ENCODE results near the gene TENT5C.

TENT5C gene

DNA sequence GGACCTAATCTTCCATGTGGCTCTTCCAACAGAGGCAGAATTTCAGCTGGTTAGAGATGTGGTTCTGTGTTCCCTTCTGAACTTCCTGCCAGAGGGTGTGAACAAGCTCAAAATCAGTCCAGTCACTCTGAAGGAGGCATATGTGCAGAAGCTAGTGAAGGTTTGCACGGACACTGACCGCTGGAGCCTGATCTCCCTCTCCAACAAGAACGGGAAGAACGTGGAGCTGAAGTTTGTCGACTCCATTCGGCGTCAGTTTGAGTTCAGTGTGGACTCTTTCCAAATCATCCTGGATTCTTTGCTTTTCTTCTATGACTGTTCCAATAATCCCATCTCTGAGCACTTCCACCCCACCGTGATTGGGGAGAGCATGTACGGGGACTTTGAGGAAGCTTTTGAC is 17.3 kb downstream of the TENT5C start:
- 96% methylated on average over 9 of the region's 9 CpGs for WGBS

DNA sequence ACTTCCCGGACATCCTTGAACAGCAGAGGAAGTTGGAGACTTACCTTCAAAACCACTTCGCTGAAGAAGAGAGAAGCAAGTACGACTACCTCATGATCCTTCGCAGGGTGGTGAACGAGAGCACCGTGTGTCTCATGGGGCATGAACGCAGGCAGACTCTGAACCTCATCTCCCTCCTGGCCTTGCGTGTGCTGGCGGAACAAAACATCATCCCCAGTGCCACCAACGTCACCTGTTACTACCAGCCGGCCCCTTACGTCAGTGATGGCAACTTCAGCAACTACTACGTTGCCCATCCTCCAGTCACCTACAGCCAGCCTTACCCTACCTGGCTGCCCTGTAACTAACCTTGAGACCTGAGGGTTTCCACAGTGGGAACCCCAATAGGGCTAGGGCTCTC is 17.9 kb downstream of the TENT5C start:
- no peak overlapping the region for H3K4ac ChIP-seq (ENCODE audit: low read depth in 1 of 2, low read length in 2 of 2)
- H4K8ac ChIP-seq (ENCODE audit: low read length) = no peak overlapping the region
- H3K27me3 ChIP-seq (ENCODE audit: control insufficient read depth in 1 of 2, insufficient read depth in 1 of 2, low read length in 2 of 2) = peaks cover 9 to 21% of the 10 kb centered on the region in 2 experiments
- DNase-seq = no peak
- H2AFZ ChIP-seq (ENCODE audit: low read depth, low read length) = no peak overlapping the region
- no peak overlapping the region for H4K91ac ChIP-seq (ENCODE audit: low read length)
- H2BK12ac ChIP-seq (ENCODE audit: low read length in 2 of 2) = no peak overlapping the region
- H2AK5ac ChIP-seq (ENCODE audit: low read length, severe bottlenecking) = no peak overlapping the region
- H3K18ac ChIP-seq (ENCODE audit: low read depth in 1 of 2, low read length in 2 of 2) = no peak overlapping the region
- no peak overlapping the region for H3K23ac ChIP-seq (ENCODE audit: low read length in 2 of 2)
- H3K4me3 ChIP-seq (ENCODE audit: insufficient read depth in 1 of 2, low read depth in 1 of 2, low read length in 2 of 2) = no peak overlapping the region
- H3K14ac ChIP-seq (ENCODE audit: low read length in 2 of 2) = no peak overlapping the region
- no peak overlapping the region for H2BK5ac ChIP-seq (ENCODE audit: low read depth, low read length, poor library complexity, severe bottlenecking)
- H3K4me1 ChIP-seq (ENCODE audit: control insufficient read depth, insufficient read depth, low read depth, low read length) = no peaks in the 10 kb centered on the region
- no peaks in the 10 kb centered on the region for H3K9me3 ChIP-seq (ENCODE audit: control insufficient read depth, low read length)
- no peaks in the 10 kb centered on the region for H3K36me3 ChIP-seq (ENCODE audit: control insufficient read depth in 1 of 2, insufficient read depth in 2 of 2, low read depth in 1 of 2, low read length in 2 of 2)
- H3K9ac ChIP-seq (ENCODE audit: low read length) = no peak overlapping the region
- WGBS = 97% methylated on average over 13 of the region's 13 CpGs
- no peak overlapping the region for H2BK15ac ChIP-seq (ENCODE audit: low read depth, poor library complexity, severe bottlenecking)
- H3K27ac ChIP-seq (ENCODE audit: low read length, poor library complexity, severe bottlenecking) = no peak overlapping the region
- H3K79me1 ChIP-seq (replicated peaks; ENCODE audit: low read length, poor library complexity, severe bottlenecking) = no peaks in the 10 kb centered on the region
- no peak overlapping the region for H2BK120ac ChIP-seq (ENCODE audit: low read depth, low read length)
- H3K4me2 ChIP-seq (ENCODE audit: low read length, poor library complexity, severe bottlenecking) = no peak overlapping the region

More for the DNA sequence above, 17.3 kb downstream of the TENT5C start:
- Histone ChIP-seq H3K4me3 (ENCODE audit: insufficient read depth in 1 of 2, low read depth in 1 of 2, low read length in 2 of 2) (no peak overlapping the region), H3K4me1 (ENCODE audit: control insufficient read depth, insufficient read depth, low read depth, low read length) (no peaks in the 10 kb centered on the region), H3K79me1 (replicated peaks; ENCODE audit: low read length, poor library complexity, severe bottlenecking) (no peaks in the 10 kb centered on the region), H3K27me3 (ENCODE audit: control insufficient read depth in 1 of 2, insufficient read depth in 1 of 2, low read length in 2 of 2) (peaks cover 7 to 21% of the 10 kb centered on the region in 2 experiments), H3K14ac (ENCODE audit: low read length in 2 of 2) (no peak overlapping the region), H2AK5ac (ENCODE audit: low read length, severe bottlenecking) (no peak overlapping the region), H2BK120ac (ENCODE audit: low read depth, low read length) (no peak overlapping the region), H3K4ac (ENCODE audit: low read depth in 1 of 2, low read length in 2 of 2) (no peak overlapping the region), H3K27ac (ENCODE audit: low read length, poor library complexity, severe bottlenecking) (no peak overlapping the region), H3K23ac (ENCODE audit: low read length in 2 of 2) (no peak overlapping the region), H2BK12ac (ENCODE audit: low read length in 2 of 2) (no peak overlapping the region), H3K36me3 (ENCODE audit: control insufficient read depth in 1 of 2, insufficient read depth in 2 of 2, low read depth in 1 of 2, low read length in 2 of 2) (no peaks in the 10 kb centered on the region), H3K18ac (ENCODE audit: low read depth in 1 of 2, low read length in 2 of 2) (no peak overlapping the region), H4K8ac (ENCODE audit: low read length) (no peak overlapping the region), H3K4me2 (ENCODE audit: low read length, poor library complexity, severe bottlenecking) (no peak overlapping the region), H2BK15ac (ENCODE audit: low read depth, poor library complexity, severe bottlenecking) (no peak overlapping the region), H4K91ac (ENCODE audit: low read length) (no peak overlapping the region), H3K9me3 (ENCODE audit: control insufficient read depth, low read length) (no peaks in the 10 kb centered on the region), H3K9ac (ENCODE audit: low read length) (no peak overlapping the region), H2BK5ac (ENCODE audit: low read depth, low read length, poor library complexity, severe bottlenecking) (no peak overlapping the region), H2AFZ (ENCODE audit: low read depth, low read length) (no peak overlapping the region)
- DNase-seq = no peak

- Histone ChIP-seq H3K23ac (ENCODE audit: low read length in 2 of 2) (no peak overlapping the region), H2BK12ac (ENCODE audit: low read length in 2 of 2) (no peak overlapping the region), H3K18ac (ENCODE audit: low read depth in 1 of 2, low read length in 2 of 2) (no peak overlapping the region), H3K4me3 (ENCODE audit: insufficient read depth in 1 of 2, low read depth in 1 of 2, low read length in 2 of 2) (no peak overlapping the region), H3K27me3 (ENCODE audit: control insufficient read depth in 1 of 2, insufficient read depth in 1 of 2, low read length in 2 of 2) (peaks cover 23 to 42% of the 10 kb centered on the region in 2 experiments), H2AK5ac (ENCODE audit: low read length, severe bottlenecking) (no peak overlapping the region), H4K8ac (ENCODE audit: low read length) (no peak overlapping the region), H2BK15ac (ENCODE audit: low read depth, poor library complexity, severe bottlenecking) (no peak overlapping the region), H4K91ac (ENCODE audit: low read length) (no peak overlapping the region), H3K9ac (ENCODE audit: low read length) (no peak overlapping the region), H3K9me3 (ENCODE audit: control insufficient read depth, low read length) (no peaks in the 10 kb centered on the region), H3K36me3 (ENCODE audit: control insufficient read depth in 1 of 2, insufficient read depth in 2 of 2, low read depth in 1 of 2, low read length in 2 of 2) (no peaks in the 10 kb centered on the region), H2BK120ac (ENCODE audit: low read depth, low read length) (no peak overlapping the region), H2AFZ (ENCODE audit: low read depth, low read length) (no peak overlapping the region), H3K79me1 (replicated peaks; ENCODE audit: low read length, poor library complexity, severe bottlenecking) (no peaks in the 10 kb centered on the region), H3K27ac (ENCODE audit: low read length, poor library complexity, severe bottlenecking) (no peak overlapping the region), H3K4ac (ENCODE audit: low read depth in 1 of 2, low read length in 2 of 2) (no peak overlapping the region), H3K4me1 (ENCODE audit: control insufficient read depth, insufficient read depth, low read depth, low read length) (no peaks in the 10 kb centered on the region), H3K4me2 (ENCODE audit: low read length, poor library complexity, severe bottlenecking) (no peak overlapping the region), H2BK5ac (ENCODE audit: low read depth, low read length, poor library complexity, severe bottlenecking) (no peak overlapping the region), H3K14ac (ENCODE audit: low read length in 2 of 2) (no peak overlapping the region)
- WGBS = 100% methylated on average over 5 of the region's 6 CpGs
- DNase-seq = no peak
Observed at GRCh38 chr1:117627546-117628130, 21.8 kb downstream of the TENT5C start.

DNA sequence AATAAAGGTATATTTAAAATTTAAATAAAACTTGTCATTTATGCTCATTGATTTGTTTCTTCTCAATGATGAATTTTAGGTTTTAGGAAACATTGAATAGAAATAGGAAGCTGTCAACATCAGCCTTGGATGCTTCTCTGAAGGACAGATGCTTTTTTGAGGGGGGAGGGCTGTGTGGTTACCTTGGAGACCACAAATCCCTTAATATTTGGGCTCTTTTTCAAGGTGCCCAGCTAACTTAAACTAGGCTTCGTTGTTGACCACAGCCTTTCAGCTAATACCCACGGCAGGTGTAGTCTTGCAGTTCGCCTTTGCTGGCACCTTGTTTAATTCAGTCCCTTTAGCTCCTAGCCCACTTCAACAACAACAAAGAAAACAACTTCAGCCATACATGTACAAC is 22.5 kb downstream of the TENT5C start:
- H3K4me2 ChIP-seq (ENCODE audit: low read length, poor library complexity, severe bottlenecking) = no peak overlapping the region
- H2BK15ac ChIP-seq (ENCODE audit: low read depth, poor library complexity, severe bottlenecking) = no peak overlapping the region
- H3K27ac ChIP-seq (ENCODE audit: low read length, poor library complexity, severe bottlenecking) = no peak overlapping the region
- no peak overlapping the region for H3K4ac ChIP-seq (ENCODE audit: low read depth in 1 of 2, low read length in 2 of 2)
- H2AK5ac ChIP-seq (ENCODE audit: low read length, severe bottlenecking) = no peak overlapping the region
- no peak for DNase-seq
- H2BK12ac ChIP-seq (ENCODE audit: low read length in 2 of 2) = no peak overlapping the region
- no peak overlapping the region for H2BK5ac ChIP-seq (ENCODE audit: low read depth, low read length, poor library complexity, severe bottlenecking)
- no peaks in the 10 kb centered on the region for H3K79me1 ChIP-seq (replicated peaks; ENCODE audit: low read length, poor library complexity, severe bottlenecking)
- H2AFZ ChIP-seq (ENCODE audit: low read depth, low read length) = no peak overlapping the region
- H3K27me3 ChIP-seq (ENCODE audit: control insufficient read depth in 1 of 2, insufficient read depth in 1 of 2, low read length in 2 of 2) = peaks cover 18 to 48% of the 10 kb centered on the region in 2 experiments
- no peak overlapping the region for H3K23ac ChIP-seq (ENCODE audit: low read length in 2 of 2)
- 97% methylated on average over 3 of the region's 3 CpGs for WGBS
- H3K4me3 ChIP-seq (ENCODE audit: insufficient read depth in 1 of 2, low read depth in 1 of 2, low read length in 2 of 2) = no peak overlapping the region
- no peak overlapping the region for H2BK120ac ChIP-seq (ENCODE audit: low read depth, low read length)
- H4K8ac ChIP-seq (ENCODE audit: low read length) = no peak overlapping the region
- H3K36me3 ChIP-seq (ENCODE audit: control insufficient read depth in 1 of 2, insufficient read depth in 2 of 2, low read depth in 1 of 2, low read length in 2 of 2) = no peaks in the 10 kb centered on the region
- no peaks in the 10 kb centered on the region for H3K4me1 ChIP-seq (ENCODE audit: control insufficient read depth, insufficient read depth, low read depth, low read length)
- H3K9me3 ChIP-seq (ENCODE audit: control insufficient read depth, low read length) = no peaks in the 10 kb centered on the region
- H4K91ac ChIP-seq (ENCODE audit: low read length) = no peak overlapping the region
- no peak overlapping the region for H3K14ac ChIP-seq (ENCODE audit: low read length in 2 of 2)
- H3K18ac ChIP-seq (ENCODE audit: low read depth in 1 of 2, low read length in 2 of 2) = no peak overlapping the region
- no peak overlapping the region for H3K9ac ChIP-seq (ENCODE audit: low read length)

Data from mesenchymal stem cell (in vitro differentiated cells and primary cell).